Muscle layer of colon (tissue), 2 donors: ENCODE data around the gene ARNT2.

Experiments
- H3K27ac ChIP-seq: one replicate; pipeline ENCODE4 v1.7.0; 2013; ENCODE audit warnings: low read depth, mild to moderate bottlenecking, low read length, moderate library complexity
- H3K27me3 ChIP-seq, 2 donors: one replicate each; pipeline ENCODE4 v1.7.0; 2013; ENCODE audit warnings: low read length in 2 of 2, mild to moderate bottlenecking in 2 of 2; ENCODE audit not compliant: insufficient read depth in 2 of 2, control insufficient read depth in 1 of 2
- H3K36me3 ChIP-seq: one replicate; pipeline ENCODE4 v1.7.0; 2013; ENCODE audit warnings: mild to moderate bottlenecking, low read length; ENCODE audit not compliant: insufficient read depth
- H3K4me1 ChIP-seq: one replicate; pipeline ENCODE4 v1.7.0; 2013; ENCODE audit warnings: mild to moderate bottlenecking, low read length; ENCODE audit not compliant: insufficient read depth
- H3K4me3 ChIP-seq, 2 donors: one replicate each; pipeline ENCODE4 v1.7.0; 2013; ENCODE audit warnings: low read length in 2 of 2, low read depth in 1 of 2, mild to moderate bottlenecking in 1 of 2, moderate library complexity in 1 of 2
- H3K9ac ChIP-seq: one replicate; pipeline ENCODE4 v1.7.0; 2013; ENCODE audit warnings: low read length
- H3K9me3 ChIP-seq: one replicate; pipeline ENCODE4 v1.7.0; 2013; ENCODE audit warnings: mild to moderate bottlenecking, low read length
- donor health status: abdominal sarcoma.
- donor health status: Adenocarcinoma of cecum.

Gene ARNT2

GRCh38 chr15:80404057-80404760 lies at the start of gene ARNT2:
TSS of gene ARNT2 (plus strand) at chr15:80404382. CDS start at chr15:80404516, 134 bp downstream.
- no peak within 1 kb of the TSS for H3K9ac ChIP-seq
- peak within 1 kb of the TSS; percentile 44 for H3K27ac ChIP-seq
- H3K27me3 ChIP-seq: peaks cover 0 to 4% of the 10 kb centered on the region in 2 donors
- H3K4me1 ChIP-seq: peaks cover 8% of the 10 kb centered on the region
- peak within 1 kb of the TSS; percentile 44 to 50 for H3K4me3 ChIP-seq
- H3K36me3 ChIP-seq: no peaks in the 10 kb centered on the region
- no peaks in the 10 kb centered on the region for H3K9me3 ChIP-seq

GRCh38 chr15:80367094-80367493 lies 37.1 kb upstream of the ARNT2 start:
- H3K27me3 ChIP-seq: no peaks in the 10 kb centered on the region
- H3K27ac ChIP-seq: no peak overlapping the region
- H3K9me3 ChIP-seq: peaks cover 12% of the 10 kb centered on the region
- H3K9ac ChIP-seq: no peak overlapping the region
- H3K4me3 ChIP-seq: no peak overlapping the region
- no peaks in the 10 kb centered on the region for H3K4me1 ChIP-seq
- H3K36me3 ChIP-seq: no peaks in the 10 kb centered on the region

GRCh38 chr15:80367661-80368060 lies 36.5 kb upstream of the ARNT2 start:
- Histone ChIP-seq H3K4me3 (no peak overlapping the region), H3K9ac (no peak overlapping the region), H3K4me1 (no peaks in the 10 kb centered on the region), H3K27ac (no peak overlapping the region), H3K9me3 (peaks cover 12% of the 10 kb centered on the region), H3K27me3 (no peaks in the 10 kb centered on the region), H3K36me3 (no peaks in the 10 kb centered on the region)

GRCh38 chr15:80371924-80372323 lies 32.3 kb upstream of the ARNT2 start:
- Histone ChIP-seq H3K27ac (no peak overlapping the region), H3K4me1 (no peaks in the 10 kb centered on the region), H3K4me3 (no peak overlapping the region)

GRCh38 chr15:80374441-80374840 lies 29.7 kb upstream of the ARNT2 start:
- Histone ChIP-seq H3K27me3 (no peaks in the 10 kb centered on the region), H3K9ac (no peak overlapping the region), H3K4me1 (no peaks in the 10 kb centered on the region), H3K4me3 (no peak overlapping the region), H3K36me3 (no peaks in the 10 kb centered on the region), H3K27ac (no peak overlapping the region), H3K9me3 (no peaks in the 10 kb centered on the region)

More at GRCh38 chr15:80371924-80372323, 32.3 kb upstream of the ARNT2 start:
- Histone ChIP-seq H3K9me3 (peaks cover 12% of the 10 kb centered on the region), H3K9ac (no peak overlapping the region), H3K27me3 (no peaks in the 10 kb centered on the region), H3K36me3 (no peaks in the 10 kb centered on the region)

GRCh38 chr15:80375968-80376891 lies 28.0 kb upstream of the ARNT2 start:
- Histone ChIP-seq H3K27ac (no peak overlapping the region), H3K27me3 (no peaks in the 10 kb centered on the region), H3K4me1 (no peaks in the 10 kb centered on the region), H3K9ac (no peak overlapping the region), H3K36me3 (no peaks in the 10 kb centered on the region), H3K4me3 (no peak overlapping the region), H3K9me3 (no peaks in the 10 kb centered on the region)

- Histone ChIP-seq H3K27me3 (no peaks in the 10 kb centered on the region), H3K4me3 (no peak overlapping the region), H3K9me3 (no peaks in the 10 kb centered on the region), H3K36me3 (no peaks in the 10 kb centered on the region), H3K9ac (no peak overlapping the region), H3K27ac (no peak overlapping the region), H3K4me1 (no peaks in the 10 kb centered on the region)
Observed at GRCh38 chr15:80379693-80380092, 24.5 kb upstream of the ARNT2 start.

GRCh38 chr15:80380154-80380553 lies 24.0 kb upstream of the ARNT2 start:
- Histone ChIP-seq H3K27ac (no peak overlapping the region), H3K4me1 (no peaks in the 10 kb centered on the region), H3K9ac (no peak overlapping the region), H3K27me3 (no peaks in the 10 kb centered on the region), H3K36me3 (no peaks in the 10 kb centered on the region), H3K4me3 (no peak overlapping the region), H3K9me3 (no peaks in the 10 kb centered on the region)

GRCh38 chr15:80382285-80382684 lies 21.9 kb upstream of the ARNT2 start:
- H3K27ac ChIP-seq: no peak overlapping the region
- H3K9ac ChIP-seq: no peak overlapping the region
- H3K4me1 ChIP-seq: no peaks in the 10 kb centered on the region
- H3K9me3 ChIP-seq: no peaks in the 10 kb centered on the region
- H3K4me3 ChIP-seq: no peak overlapping the region
- no peaks in the 10 kb centered on the region for H3K36me3 ChIP-seq
- no peaks in the 10 kb centered on the region for H3K27me3 ChIP-seq

GRCh38 chr15:80384432-80384831 lies 19.8 kb upstream of the ARNT2 start:
- Histone ChIP-seq H3K36me3 (no peaks in the 10 kb centered on the region), H3K9me3 (no peaks in the 10 kb centered on the region), H3K9ac (no peak overlapping the region), H3K4me3 (no peak overlapping the region), H3K27me3 (no peaks in the 10 kb centered on the region), H3K27ac (no peak overlapping the region), H3K4me1 (no peaks in the 10 kb centered on the region)

- H3K27ac ChIP-seq: no peak overlapping the region
- no peaks in the 10 kb centered on the region for H3K4me1 ChIP-seq
- no peaks in the 10 kb centered on the region for H3K36me3 ChIP-seq
- H3K9me3 ChIP-seq: no peaks in the 10 kb centered on the region
- no peak overlapping the region for H3K4me3 ChIP-seq
- H3K27me3 ChIP-seq: no peaks in the 10 kb centered on the region
- no peak overlapping the region for H3K9ac ChIP-seq
Observed at GRCh38 chr15:80386151-80386550, 18.0 kb upstream of the ARNT2 start.
